H54 (cell line): Measurements from ENCODE around the gene MTFR1L.

Experiments
- DNase-seq: peaks from one replicate; pipeline ENCODE4 v3.0.0; 2011; ENCODE audit warnings: low spot score, mixed read lengths; ENCODE audit not compliant: insufficient read length
- FAIRE-seq: peaks from 3 replicates; lab custom pipeline; 2011; peaks lifted over from hg19 to GRCh38; lab: Jason Lieb, UNC
- POLR2A ChIP-seq: IDR thresholded peaks from 2 replicates; pipeline ENCODE4 v1.6.1; 2011; ENCODE audit warnings: low read depth, mild to moderate bottlenecking, low read length

The MTFR1L gene

DNA sequence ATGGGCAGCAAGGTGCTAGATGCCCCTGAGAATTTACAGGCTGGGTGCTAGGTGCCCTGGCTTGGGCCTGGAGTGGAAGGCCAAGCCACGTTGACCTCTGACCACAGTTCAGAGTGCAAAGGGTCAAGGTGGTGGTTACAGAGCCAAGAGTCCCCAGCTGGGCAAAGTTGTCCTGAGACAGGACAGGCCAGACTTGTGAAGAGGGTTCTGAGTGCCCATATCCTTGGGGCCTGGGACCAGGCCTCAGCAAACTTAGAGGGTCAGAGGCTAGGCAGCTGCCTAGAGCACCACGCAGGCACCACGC, 38.7 kb upstream of the MTFR1L start:
- FAIRE-seq (no peak), DNase-seq (no peak)
- TF ChIP-seq POLR2A = no peak

DNA sequence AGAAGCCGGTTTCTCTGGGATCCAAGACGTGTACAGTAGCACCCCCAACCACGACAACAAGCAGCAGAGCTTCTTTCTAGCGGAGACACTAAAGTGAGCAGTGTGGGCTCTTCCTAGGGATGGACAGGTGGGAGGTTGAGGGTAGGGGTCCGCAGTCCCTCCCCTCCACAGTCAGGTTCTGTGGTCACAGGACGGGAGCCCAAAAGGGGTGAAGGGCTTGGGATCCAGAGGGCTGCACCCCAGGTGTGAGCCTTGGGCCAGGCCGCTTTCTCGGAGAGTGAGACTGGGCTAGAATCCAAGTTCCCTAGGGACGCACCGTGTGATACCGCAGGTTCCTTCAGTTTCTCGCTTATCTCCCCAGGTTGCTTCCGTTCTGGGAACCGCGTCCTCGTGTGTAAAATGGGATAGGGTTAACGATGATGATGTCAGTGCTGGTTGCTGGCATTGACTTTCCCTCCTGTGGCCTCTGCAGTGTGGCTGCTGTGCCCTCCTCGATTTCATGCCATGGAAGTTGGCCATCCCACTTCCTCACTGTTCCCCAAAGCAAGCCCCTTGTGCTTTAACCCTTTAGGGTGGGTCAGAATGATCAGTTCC, 37.0 kb upstream of the MTFR1L start:
- FAIRE-seq (no peak), DNase-seq (no peak)
- TF ChIP-seq POLR2A = no peak

DNA sequence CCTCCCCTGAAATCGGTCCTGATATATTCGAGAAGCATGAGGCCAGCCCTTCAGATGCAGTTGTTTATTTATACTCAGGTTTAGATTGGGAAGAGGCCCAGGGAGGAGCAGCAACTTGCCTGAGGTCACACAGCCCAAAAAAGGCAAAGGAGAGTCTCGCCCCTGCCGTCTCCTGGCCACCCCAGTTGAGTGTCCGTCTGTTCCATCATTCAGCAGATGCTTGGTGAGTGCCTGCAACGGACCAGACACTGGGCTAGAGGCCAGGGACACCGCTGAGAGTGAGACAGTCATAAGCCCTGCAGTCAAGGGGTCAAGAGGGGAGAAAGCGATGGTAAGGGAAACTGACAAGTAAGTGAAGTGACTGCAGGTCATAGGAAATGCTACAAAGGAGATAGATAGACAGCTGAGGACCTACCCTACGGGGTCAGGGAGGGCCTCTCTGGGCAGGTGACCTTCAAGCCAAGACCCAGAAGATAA, 35.1 kb upstream of the MTFR1L start:
- no peak for TF ChIP-seq POLR2A
- DNase-seq (no peak), FAIRE-seq (no peak)

DNA sequence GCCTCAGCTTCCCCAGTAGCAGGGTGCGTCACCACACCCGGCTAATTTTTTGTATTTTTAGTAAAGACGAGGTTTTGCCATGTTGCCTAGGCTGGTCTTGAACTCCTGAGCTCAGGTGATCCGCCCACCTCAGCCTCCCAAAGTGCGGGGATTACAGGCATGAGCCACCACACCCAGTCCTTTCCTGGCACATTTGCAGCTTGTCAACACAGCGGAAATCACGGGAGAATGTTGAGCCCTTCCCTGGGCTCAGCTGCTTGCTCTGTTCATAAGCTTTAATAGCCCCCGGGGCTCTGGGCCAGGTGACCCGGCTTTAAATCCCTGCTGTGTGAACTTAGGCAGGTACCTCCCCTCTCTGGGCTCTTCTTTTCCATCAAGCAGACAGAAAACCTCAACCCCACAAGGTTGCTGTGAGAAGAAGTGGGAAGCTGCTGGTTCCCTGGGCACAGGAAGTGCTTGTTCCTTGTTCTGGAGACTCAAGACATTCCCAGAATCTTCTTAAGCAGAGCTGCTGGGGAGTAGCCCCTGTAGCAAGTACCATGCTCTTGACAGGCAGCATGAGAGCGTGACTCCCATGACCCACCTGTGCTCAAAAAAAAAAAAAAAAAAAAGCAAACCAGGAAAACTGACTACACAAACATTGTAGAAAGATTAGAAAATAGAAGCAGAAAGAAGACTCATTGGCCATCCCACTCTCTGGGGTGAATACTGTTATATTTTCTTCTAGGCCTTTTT, 34.3 kb upstream of the MTFR1L start:
- no peak for TF ChIP-seq POLR2A
- DNase-seq = no peak
- no peak for FAIRE-seq

DNA sequence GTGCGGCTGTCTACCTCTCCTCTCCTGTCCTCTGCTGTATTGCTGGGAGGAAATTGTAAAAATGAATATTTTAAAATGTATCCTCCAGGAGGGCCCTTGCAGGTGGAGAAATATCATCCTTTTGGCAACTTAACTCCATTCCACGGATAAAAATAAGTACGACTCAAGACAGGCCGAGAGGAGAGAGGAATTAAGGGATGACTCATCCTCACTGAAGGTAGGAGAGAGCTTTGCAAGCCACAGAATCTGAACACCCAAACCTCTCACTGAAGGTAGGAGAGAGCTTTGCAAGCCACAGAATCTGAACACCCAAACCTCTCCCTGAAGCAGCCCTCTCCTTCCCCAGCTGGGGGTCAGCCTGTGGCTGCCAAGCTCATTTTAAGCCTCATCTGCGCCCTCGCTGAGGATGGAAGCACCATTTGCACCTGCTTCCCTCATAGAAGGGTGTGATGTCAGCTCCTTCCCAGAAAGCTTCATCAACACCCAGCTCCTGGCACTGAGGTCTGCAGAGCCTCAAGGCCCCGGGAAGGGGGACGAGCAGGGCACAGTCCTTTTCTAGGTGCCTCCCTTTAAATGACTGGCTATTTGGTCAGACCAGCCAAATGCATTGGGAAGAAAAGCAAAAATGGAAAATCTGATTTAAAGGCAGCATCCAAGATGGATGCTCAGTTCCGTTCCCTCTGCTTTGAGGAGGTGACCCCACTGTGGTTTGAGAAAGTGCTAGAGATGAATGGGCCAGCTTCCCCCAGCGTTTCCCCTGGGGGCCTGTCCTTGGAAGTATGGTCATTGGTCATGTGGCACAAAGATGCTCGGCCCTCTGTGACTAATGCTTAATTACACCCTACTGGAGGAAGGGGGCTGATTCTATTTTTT, 32.6 kb upstream of the MTFR1L start:
- TF ChIP-seq POLR2A = no peak
- FAIRE-seq (no peak), DNase-seq (no peak)

DNA sequence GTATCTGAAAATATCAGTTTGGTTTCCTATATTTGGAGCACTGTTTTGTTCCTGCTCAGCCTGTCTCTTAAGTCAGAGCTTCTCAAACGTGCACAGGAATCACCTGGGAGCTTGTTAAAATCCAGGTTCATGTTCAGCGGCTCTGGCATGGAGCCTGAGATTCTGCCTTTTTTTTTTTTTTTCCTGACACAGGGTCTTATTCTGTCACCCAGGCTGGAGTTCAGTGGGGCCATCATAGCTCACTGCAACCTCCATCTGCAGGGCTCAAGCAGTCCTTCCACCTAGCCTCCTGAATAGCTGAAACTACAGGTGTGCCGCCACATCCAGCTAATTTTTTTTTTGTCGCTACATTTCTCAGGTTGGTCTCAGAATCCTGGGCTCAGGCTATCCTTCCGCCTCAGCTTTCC, 32.0 kb upstream of the MTFR1L start:
- DNase-seq (no peak), FAIRE-seq (no peak)
- TF ChIP-seq POLR2A = no peak

DNA sequence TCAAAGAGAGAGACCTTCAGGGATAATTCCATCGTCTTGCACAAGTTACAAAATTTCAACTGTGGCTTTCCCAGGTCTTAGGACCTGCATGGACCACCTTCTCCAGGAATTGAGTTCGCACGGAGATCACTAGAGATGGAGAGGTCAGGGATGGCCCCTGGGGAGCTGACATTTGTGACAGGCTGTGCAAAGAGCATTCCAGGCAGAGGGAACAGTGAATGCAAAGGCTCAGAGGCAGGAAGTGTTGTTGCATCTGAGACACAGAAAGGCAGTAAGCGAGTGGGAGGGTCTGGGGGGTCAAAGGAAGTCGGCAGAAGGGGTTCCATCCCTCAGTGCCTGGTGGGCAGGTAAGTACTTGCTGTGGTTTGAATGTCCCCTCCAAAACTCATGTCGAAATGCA, 29.3 kb upstream of the MTFR1L start:
- FAIRE-seq (no peak), DNase-seq (no peak)
- no peak for TF ChIP-seq POLR2A

DNA sequence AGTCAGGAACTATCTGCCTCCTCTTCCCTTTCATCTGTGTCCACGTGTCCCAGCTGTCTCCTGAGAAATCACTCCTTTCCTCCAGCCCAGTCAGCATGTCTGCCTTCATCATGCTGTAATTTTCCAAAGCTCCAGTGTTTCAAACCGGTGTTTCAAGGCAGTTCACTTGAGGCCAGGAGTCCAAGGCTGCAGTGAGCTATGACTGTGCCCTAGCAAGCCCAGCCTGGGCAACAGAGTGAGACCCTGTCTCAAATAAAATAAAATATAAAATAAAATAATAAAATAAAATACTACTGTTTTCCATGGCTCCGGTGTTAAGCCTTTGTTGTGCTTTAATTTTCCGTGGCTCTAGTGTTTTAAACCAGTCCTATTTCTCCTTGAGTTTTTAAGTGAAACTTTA, 27.6 kb upstream of the MTFR1L start:
- TF ChIP-seq POLR2A = no peak
- DNase-seq (no peak), FAIRE-seq (no peak)

DNA sequence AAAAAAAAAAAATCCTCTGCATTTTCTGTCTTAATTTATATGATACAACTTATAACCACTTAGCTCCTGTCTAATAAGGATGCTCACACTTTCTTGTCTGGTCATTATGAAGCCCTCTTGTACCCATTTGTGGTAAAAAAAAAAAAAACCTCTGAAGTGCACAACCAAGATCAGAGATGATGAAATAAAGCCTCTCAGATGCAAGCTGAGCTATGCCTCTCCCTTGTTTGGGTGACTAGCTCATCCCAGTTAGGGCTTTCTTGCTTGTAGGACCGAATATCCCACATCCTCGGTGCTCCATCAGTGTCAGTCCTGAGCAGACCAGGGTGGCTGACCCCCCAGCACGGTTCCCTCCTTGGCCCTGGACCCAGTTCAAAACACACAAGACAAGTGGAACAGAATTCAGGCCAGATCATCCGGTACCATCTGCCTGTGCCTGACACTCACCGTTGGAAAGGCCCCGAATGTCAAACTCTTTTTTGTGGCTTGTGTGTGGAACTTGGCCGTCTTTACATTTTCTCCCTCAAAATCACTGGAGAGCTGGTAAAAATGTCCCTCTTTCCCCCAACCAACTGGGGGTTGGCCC, 26.1 kb upstream of the MTFR1L start:
- no peak for TF ChIP-seq POLR2A
- no peak for DNase-seq
- no peak for FAIRE-seq

DNA sequence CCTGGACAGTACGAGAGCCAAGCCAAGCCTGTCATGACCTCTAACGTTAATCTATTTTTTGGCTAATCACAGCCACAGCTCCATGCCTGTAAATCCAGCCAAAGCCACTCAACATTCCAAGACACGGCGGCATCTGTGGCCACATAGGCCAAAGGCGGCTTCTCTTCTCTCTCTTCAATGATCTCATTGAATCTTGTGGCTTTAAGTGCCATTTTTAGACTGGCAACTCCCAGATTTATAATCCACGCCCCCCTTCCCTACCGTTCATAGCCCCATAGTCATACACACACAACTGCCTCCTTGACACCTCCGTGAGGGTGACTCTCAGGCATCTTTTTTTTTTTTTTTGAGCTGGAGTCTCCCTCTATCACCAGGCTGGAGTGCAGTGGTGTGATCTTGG, 25.4 kb upstream of the MTFR1L start:
- no peak for DNase-seq
- FAIRE-seq = no peak
- no peak for TF ChIP-seq POLR2A

DNA sequence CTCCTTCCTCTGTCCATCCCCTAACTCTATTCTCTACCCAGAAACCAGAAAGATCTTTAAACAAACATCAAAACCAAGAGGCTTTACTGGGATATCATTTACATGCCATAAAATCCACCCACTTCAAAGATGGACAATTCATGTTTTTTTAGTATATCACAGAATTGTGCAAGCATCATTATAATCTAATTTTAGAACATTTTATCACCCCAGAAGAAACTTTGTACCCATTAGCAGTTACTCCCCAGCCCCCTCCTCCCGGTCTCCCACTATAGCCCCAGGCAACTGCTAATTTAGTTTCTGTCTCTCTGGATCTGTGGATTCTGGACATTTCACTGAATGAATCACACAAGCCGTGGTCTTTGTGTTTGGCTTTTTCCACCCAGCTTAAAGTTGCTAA, 24.5 kb upstream of the MTFR1L start:
- DNase-seq = no peak
- TF ChIP-seq POLR2A = no peak
- FAIRE-seq = no peak

DNA sequence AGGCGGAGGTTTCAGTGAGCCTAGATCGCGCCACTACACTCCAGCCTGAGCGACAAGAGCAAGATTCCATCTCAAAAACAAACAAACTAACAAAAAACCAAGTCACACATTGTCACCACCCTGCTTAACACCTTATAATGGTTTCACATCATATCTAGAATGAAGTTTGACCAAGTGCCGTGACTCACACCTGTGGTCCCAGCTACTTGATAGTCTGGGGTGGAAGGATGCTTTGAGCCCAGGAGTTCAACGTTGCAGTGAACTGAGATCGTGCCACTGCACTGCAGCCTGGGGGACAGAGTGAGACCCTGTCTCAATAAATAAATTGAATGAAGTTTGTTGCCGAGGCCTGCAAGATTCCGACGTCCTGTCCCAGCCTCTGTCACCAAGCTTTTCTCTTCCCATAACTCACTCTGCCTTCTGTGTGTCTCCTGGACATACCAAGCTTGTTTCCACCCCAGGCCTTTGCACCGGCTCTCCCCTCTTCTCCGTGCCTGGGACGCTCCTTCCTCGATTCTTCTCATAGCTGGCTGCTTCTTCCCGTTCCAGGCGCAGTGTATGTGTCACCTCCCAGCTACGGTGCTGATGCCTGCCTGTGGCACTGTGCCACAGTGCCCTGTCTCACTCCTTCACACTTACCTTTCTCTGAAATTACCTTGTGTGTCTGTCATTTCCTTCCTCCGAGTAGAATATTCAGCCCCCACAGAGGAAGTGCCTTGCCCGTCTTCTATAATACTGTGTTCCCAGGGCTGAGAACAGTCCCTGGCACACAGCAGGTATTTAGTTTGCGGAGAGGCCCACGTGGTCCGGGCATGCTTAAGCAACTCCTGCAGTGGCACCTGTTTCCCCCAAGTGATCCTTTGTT, 23.6 kb upstream of the MTFR1L start:
- TF ChIP-seq POLR2A = no peak
- FAIRE-seq = no peak
- DNase-seq = no peak

DNA sequence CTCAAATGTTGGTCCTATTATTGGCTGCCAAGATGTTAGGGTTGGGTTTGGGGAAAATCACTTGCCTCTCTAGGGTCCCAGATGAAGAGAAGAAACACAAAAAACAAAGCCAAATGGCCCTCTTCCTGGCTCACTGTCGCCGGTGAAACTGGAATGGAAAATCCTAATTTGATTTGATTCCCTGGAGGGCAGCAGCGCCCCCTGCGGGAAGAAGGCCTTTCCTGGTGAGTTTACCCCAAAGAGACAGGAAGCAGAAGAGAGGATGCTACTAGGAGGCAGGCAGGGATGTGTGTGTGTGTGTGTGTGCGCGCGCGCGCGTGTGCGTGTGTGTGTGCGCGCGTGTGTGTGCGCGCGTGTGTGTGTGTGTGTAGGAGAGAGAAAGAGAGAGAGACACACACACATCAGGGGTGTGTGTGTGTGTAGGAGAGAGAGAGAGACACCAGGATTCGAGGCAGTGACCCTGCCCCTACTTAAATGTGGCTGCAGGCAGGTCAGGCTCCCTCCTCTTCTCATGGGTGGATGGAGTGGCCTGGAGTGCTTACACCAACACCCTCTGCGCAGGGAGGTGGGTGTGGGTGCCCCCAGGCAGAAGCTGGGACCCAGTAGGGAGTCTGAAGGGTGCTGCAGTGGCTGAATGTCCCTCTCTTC, 22.8 kb upstream of the MTFR1L start:
- no peak for TF ChIP-seq POLR2A
- FAIRE-seq (no peak), DNase-seq (no peak)
